Thoracic aorta (tissue), 2 donors: ENCODE results near the gene SMIM15. TPM values are rescaled to one million over a fixed set of nuclear protein-coding genes. Genes with fewer than 3 reads are reported as not detected.

Source experiments
- ATAC-seq: fragments of 150-250 bp; one replicate; pipeline ENCODE4 v1.8.0; 2017; ENCODE audit warnings: low read depth; ENCODE audit not compliant: insufficient number of reproducible peaks, low FRiP score
- DNase-seq: peaks from one replicate; pipeline ENCODE4 v3.0.0-alpha.2; 2020; ENCODE audit warnings: low spot score
- H3K27ac ChIP-seq, 2 donors: fragments of 200-600 bp; sonication (generic); 1 replicate in 1 of 2; 2 replicates in 1 of 2; pipeline ENCODE4 v1.5.1; 2016; ENCODE audit warnings: mild to moderate bottlenecking in 2 of 2, moderate library complexity in 2 of 2
- H3K27me3 ChIP-seq: fragments of 200-600 bp; sonication (generic); replicated peaks from 2 replicates; pipeline ENCODE4 v1.6.0; 2016; ENCODE audit warnings: mild to moderate bottlenecking; ENCODE audit not compliant: insufficient read depth
- H3K36me3 ChIP-seq: fragments of 200-600 bp; sonication (generic); one replicate; pipeline ENCODE4 v1.5.1; 2016
- H3K4me1 ChIP-seq, 2 donors: fragments of 200-600 bp; sonication (generic); 1 replicate in 1 of 2; 2 replicates in 1 of 2; pipeline versions ENCODE4 v1.5.1 to v1.6.0; 2016; ENCODE audit warnings: low read depth in 2 of 2, mild to moderate bottlenecking in 1 of 2; ENCODE audit not compliant: control insufficient read depth in 1 of 2
- H3K4me3 ChIP-seq: fragments of 200-600 bp; sonication (generic); 2 replicates; pipeline ENCODE4 v1.5.1; 2016; ENCODE audit warnings: mild to moderate bottlenecking
- H3K9me3 ChIP-seq: fragments of 200-600 bp; sonication (generic); 2 replicates; pipeline ENCODE4 v1.5.1; 2016
- CTCF ChIP-seq: fragments of 200-600 bp; sonication (generic); IDR thresholded peaks from one replicate; pipeline ENCODE4 v1.5.1; 2019; ENCODE audit warnings: antibody characterized with exemption
- total RNA-seq, 2 donors: library from RNA; depleted of rRNA; stranded (reverse); fragments of >200 nt; gene quantifications; one replicate each; pipeline versions ENCODE4 v1.1.0 to v1.2.3, GENCODE V29; 2016

SMIM15 gene
- total RNA-seq, 2 donors from 2014 or later: 21.3 to 23.9 TPM

GRCh38 chr5:61176631-61177030 is 14.4 kb upstream of the SMIM15 start:
- H3K9me3 ChIP-seq: no peaks in the 10 kb centered on the region
- no peak for ATAC-seq
- no peak overlapping the region for H3K27ac ChIP-seq
- no peaks in the 10 kb centered on the region for H3K27me3 ChIP-seq
- no peaks in the 10 kb centered on the region for H3K36me3 ChIP-seq
- H3K4me3 ChIP-seq: no peak overlapping the region
- TF ChIP-seq CTCF: no peak
- no peak for DNase-seq
- no peaks in the 10 kb centered on the region for H3K4me1 ChIP-seq

GRCh38 chr5:61171479-61171878 is 9.2 kb upstream of the SMIM15 start:
- no peaks in the 10 kb centered on the region for H3K36me3 ChIP-seq
- H3K27ac ChIP-seq: no peak overlapping the region
- H3K27me3 ChIP-seq: no peaks in the 10 kb centered on the region
- H3K9me3 ChIP-seq: no peaks in the 10 kb centered on the region
- no peak for TF ChIP-seq CTCF
- H3K4me3 ChIP-seq: no peak overlapping the region
- DNase-seq (no peak), ATAC-seq (no peak)
- H3K4me1 ChIP-seq: no peaks in the 10 kb centered on the region

GRCh38 chr5:61168951-61169350 is 6.7 kb upstream of the SMIM15 start:
- no peaks in the 10 kb centered on the region for H3K36me3 ChIP-seq
- H3K4me1 ChIP-seq: no peaks in the 10 kb centered on the region
- H3K4me3 ChIP-seq: no peak overlapping the region
- no peak for TF ChIP-seq CTCF
- DNase-seq: no peak
- ATAC-seq: no peak
- H3K9me3 ChIP-seq: no peaks in the 10 kb centered on the region
- H3K27me3 ChIP-seq: no peaks in the 10 kb centered on the region
- H3K27ac ChIP-seq: no peak overlapping the region

- no peak overlapping the region for H3K27ac ChIP-seq
- H3K27me3 ChIP-seq: no peaks in the 10 kb centered on the region
- DNase-seq (no peak), ATAC-seq (no peak)
- no peaks in the 10 kb centered on the region for H3K36me3 ChIP-seq
- H3K4me3 ChIP-seq: no peak overlapping the region
- TF ChIP-seq CTCF: no peak
- no peaks in the 10 kb centered on the region for H3K9me3 ChIP-seq
- no peaks in the 10 kb centered on the region for H3K4me1 ChIP-seq
Measured at GRCh38 chr5:61167382-61167781, 5.1 kb upstream of the SMIM15 start.

GRCh38 chr5:61163905-61164304 is 1.6 kb upstream of the SMIM15 start:
- no peaks in the 10 kb centered on the region for H3K27me3 ChIP-seq
- no peak for TF ChIP-seq CTCF
- H3K27ac ChIP-seq: no peak overlapping the region
- H3K36me3 ChIP-seq: peaks cover 6% of the 10 kb centered on the region
- no peak overlapping the region for H3K4me3 ChIP-seq
- ATAC-seq (no peak), DNase-seq (no peak)
- peaks cover 9 to 22% of the 10 kb centered on the region in 2 donors for H3K4me1 ChIP-seq
- no peaks in the 10 kb centered on the region for H3K9me3 ChIP-seq
